H4 (cell line): ENCODE data around the gene GTF3C1. TPM values are rescaled to one million over a fixed set of nuclear protein-coding genes. Genes with fewer than 3 reads are reported as not detected.
"Not testable (repeated sequence)": the region's sequence is repeated elsewhere in the genome, so short reads cannot be mapped to it uniquely, and the experiment has no call there.

Experiments used
- DNase-seq: peaks from one replicate; pipeline ENCODE4 v3.0.0-alpha.2; 2015; ENCODE audit warnings: low spot score
- total RNA-seq: library from RNA; depleted of rRNA; stranded (reverse); fragments of >200 nt; shearing (Covaris generic); gene quantifications from 2 replicates; pipeline ENCODE4 v1.2.3, GENCODE V29; 2014; rRNA removed

GTF3C1 gene, protein sequence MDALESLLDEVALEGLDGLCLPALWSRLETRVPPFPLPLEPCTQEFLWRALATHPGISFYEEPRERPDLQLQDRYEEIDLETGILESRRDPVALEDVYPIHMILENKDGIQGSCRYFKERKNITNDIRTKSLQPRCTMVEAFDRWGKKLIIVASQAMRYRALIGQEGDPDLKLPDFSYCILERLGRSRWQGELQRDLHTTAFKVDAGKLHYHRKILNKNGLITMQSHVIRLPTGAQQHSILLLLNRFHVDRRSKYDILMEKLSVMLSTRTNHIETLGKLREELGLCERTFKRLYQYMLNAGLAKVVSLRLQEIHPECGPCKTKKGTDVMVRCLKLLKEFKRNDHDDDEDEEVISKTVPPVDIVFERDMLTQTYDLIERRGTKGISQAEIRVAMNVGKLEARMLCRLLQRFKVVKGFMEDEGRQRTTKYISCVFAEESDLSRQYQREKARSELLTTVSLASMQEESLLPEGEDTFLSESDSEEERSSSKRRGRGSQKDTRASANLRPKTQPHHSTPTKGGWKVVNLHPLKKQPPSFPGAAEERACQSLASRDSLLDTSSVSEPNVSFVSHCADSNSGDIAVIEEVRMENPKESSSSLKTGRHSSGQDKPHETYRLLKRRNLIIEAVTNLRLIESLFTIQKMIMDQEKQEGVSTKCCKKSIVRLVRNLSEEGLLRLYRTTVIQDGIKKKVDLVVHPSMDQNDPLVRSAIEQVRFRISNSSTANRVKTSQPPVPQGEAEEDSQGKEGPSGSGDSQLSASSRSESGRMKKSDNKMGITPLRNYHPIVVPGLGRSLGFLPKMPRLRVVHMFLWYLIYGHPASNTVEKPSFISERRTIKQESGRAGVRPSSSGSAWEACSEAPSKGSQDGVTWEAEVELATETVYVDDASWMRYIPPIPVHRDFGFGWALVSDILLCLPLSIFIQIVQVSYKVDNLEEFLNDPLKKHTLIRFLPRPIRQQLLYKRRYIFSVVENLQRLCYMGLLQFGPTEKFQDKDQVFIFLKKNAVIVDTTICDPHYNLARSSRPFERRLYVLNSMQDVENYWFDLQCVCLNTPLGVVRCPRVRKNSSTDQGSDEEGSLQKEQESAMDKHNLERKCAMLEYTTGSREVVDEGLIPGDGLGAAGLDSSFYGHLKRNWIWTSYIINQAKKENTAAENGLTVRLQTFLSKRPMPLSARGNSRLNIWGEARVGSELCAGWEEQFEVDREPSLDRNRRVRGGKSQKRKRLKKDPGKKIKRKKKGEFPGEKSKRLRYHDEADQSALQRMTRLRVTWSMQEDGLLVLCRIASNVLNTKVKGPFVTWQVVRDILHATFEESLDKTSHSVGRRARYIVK (N-terminal part only)
- 32.2 and 34.3 TPM in 2 replicates for total RNA-seq

DNA sequence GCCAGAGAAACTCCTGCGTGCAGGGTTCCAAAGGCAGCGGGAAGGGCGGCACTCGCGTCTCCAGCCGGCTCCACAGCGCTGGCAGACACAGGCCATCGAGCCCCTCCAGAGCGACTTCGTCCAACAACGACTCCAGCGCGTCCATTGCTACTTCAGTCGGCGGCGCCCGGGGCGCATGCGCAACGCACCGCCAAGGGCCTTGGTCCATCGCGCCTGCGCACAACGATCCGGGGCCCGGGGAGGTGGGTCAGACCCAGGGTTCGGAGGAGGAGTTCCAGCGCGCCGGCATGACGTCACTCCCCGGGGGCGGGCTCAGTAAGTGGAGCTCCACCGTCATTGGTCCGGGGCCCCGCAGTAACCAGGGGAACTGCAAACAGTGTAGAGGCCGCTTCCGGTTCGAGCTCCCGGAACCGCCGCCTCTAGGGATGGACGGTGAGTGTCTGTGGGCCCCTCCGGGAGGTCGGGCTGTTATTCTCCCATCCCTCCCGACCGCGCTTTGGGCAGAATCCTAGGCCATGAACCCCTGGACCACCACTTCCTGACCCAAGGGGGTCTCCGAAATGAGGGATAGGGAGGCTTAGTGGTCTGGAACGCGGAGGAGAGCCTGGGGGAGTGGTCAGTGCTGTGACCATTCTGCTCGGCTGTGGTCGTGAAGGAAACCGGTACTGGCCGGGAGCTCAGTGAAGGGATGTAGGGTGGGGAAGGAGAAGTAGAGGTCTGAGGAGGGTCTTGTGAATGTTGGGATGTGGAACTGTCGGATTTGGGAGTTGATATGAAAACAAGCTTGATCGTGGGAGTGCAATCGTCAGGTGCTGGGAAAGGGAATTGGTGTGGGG lies at the start of gene GTF3C1, which contains the start of gene KATNIP:
Gene GTF3C1, minus strand, starts transcription at position 168 of the 836 bp plus-strand sequence. Its CDS starts 23 bp downstream, at position 145.
Gene KATNIP, plus strand, starts transcription at position 399 of the 836 bp plus-strand sequence. Its CDS starts 27 bp downstream, at position 426.
- peak; percentile 96 for DNase-seq

DNA sequence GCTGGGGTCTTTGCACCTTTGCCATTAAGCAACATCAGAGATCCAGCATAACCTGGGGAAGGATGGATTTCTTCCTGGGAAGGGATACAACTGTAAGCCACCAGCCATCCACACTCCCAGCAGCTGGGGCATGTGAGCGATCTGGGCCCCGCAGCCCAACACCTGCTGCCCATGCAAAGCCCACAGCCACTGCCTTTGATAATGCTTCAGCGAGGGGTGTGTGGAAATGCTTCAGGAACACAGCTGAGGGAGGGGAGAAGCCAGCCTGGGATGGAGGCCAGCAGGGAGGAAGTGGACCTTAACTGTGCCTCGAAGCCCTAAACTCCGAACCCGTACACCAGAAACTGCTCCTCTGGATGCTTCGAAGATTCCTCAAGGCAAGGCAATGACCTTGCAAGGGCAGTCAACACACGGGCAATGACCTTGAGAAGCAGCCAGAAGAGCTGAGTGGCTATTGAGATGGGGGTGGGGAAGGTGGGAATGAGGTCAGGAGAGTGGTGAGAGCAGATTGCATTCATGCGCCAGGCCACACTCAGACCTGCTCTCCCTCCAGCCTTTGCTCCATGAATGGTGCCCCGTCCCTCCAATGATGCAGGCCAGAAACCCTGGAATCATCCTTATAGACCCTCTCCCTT lies 49.3 kb upstream of the GTF3C1 start:
- no peak for DNase-seq

DNA sequence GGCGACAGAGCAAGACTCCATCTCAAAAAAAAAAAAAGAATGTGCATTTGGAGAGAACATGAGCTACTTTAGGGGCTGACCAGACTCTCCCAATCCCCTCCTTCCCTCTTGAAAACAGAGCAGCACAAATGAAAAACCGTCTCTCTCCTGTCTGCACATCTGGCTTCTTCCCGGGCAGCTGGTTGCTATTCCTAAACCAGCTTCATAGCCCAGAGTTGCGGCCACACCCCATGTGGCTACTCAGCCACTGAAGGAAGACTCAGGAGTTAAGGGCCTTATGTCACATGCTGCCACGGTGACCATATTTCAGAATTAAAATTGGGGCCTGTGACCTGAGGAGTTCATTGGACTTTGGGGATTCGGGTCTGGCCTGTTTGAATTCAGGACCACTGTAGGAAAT lies 48.5 kb upstream of the GTF3C1 start:
- DNase-seq, result no peak

DNA sequence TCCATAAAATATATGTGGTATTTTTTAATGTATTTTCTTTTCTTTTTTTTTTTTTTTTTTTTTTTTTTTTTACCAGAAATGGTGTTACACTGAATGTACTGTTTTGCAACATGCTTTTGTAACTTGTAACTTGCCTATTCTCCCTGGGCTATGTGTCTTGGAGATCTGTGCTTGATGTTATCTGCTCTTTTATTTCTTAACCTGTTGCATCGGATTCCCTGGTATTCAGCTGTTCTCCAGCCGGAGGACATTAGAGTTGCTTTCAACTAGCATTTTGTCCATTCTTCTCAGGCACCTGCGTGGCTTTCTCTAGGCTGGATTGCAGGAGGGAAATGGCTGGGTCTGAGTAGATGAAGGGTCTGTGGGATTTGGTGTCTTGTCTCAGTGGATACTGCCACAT lies 47.6 kb upstream of the GTF3C1 start:
- DNase-seq, result no peak

DNA sequence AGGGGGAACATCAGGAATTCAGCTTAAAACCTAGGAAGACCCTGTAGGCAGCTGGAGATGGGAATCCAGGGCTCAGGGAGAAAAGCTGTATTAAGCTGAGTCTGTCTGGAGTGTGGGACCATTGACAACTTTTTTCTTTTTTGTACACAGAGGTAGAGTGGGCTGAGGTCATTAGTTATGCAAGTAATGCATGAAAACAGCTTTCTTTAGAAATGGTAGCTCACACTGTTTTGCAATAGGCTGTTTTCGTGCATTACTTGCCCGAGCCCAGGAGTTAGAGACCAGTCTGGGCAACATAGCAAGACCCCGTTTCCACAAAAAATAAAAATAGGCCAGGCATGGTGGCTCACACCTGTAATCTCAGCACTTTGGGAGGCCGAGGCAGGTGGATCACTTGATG lies 46.7 kb upstream of the GTF3C1 start:
- no peak for DNase-seq

DNA sequence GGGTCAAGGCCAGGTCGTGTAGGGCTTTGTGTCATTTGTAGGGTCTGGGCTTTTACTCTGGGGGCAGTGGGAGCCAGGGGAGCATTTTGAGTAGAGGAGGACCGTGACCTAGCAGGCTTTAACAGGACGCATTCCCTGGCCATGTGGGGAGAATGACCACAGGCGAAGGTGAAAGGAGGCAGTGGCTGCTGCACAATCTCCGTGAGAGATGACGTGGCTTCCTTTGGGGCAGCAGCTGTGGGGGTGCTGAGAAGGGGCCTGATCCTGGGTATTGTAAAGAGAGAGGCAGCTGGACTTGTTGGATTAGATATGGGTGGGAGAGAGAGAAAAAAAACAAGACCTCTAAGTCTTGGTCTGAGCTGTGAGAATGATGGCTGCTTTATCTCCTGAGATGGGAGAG lies 46.3 kb upstream of the GTF3C1 start:
- DNase-seq, result no peak

DNA sequence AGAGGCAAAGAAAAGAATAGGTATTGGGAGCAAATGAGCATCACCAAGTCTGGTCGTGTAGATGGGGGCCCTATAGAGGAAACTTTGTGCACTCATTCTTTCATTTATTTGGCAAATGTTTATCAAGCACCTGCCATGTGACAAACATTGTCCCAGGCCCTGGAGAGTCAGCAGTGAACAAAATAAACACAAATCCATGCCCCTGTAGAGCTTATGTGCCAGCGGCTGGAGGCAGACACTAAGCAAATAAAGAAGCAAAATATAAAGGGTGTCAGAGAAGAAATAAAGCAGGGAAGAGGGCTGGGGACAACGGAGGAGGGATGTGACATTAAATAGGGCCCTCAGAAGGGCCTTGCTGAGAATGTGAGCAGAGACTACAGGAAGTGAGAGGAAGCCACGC lies 45.8 kb upstream of the GTF3C1 start:
- no peak for DNase-seq

DNA sequence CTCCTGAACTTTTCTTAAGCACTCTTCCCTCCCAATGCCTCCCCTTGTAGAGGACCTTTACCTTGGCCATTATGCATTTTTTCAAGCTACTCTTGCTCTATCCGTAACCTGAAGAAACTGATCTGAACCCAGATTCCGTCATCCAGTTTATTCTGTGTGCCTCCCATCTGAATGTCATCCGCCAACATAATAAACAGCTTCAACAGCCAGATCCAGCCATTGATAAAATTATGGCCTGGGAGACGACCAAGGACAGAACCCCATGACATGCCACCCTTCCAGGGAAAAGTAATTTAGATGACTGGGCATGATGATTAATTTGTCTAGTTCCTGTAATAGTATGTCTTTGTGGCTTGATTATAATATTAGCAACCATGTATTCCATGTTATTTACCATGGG lies 42.1 kb upstream of the GTF3C1 start:
- DNase-seq, result no peak

DNA sequence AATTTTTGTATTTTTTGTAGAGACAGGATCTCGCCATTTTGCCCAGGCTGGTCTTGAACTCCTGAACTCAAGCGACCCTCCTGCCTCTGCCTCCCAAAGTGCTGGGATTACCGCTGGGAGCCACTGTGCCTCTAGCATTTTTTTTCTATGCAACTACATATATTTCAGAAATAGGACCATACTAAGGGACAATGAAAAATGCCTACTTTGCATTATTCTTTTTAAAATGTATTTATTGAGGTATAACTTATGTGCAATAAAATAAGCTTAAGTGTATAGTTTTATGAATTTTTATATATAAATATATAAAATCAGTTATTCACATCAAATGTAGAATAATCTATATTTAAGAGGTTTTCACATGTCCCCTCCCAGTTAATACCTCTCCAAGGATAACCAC lies 38.3 kb upstream of the GTF3C1 start:
- no peak for DNase-seq

DNA sequence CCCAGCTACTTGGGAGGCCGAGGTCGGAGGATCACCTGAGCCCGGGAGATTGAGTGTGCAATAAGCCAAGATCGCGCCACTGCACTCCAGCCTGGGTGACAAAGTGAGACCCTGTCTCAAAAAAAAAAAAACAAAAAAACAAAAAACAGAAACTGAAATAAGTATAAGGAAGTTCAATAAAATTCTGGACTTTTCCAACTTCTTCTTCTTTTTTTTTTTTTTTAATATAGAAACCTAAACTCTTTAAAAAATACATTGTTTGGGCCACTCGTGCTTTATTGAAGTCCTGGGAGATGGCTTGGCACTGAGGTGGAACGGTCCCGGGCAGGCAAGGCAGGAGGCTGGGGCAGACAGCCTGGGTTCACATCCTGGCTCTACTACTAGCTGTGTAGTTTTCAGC lies 37.0 kb upstream of the GTF3C1 start:
- no peak for DNase-seq

DNA sequence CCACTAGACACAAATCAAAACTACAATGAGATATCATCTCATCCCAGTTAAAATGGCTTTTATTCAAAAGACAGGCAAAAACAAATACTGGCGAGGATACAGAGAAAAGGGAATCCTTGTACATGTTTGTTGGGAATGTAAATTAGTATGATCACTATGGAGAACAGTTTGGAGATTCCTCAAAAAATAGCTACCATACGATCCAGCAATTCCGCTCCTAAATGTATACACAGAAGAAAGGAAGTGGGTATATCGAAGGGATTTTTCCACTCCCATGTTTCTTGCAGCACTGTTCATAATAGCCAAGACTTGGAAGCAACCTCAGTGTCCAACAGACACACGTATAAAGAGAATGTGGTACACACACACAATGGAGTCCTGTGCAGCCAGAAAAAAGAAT lies 35.5 kb upstream of the GTF3C1 start:
- no peak for DNase-seq

DNA sequence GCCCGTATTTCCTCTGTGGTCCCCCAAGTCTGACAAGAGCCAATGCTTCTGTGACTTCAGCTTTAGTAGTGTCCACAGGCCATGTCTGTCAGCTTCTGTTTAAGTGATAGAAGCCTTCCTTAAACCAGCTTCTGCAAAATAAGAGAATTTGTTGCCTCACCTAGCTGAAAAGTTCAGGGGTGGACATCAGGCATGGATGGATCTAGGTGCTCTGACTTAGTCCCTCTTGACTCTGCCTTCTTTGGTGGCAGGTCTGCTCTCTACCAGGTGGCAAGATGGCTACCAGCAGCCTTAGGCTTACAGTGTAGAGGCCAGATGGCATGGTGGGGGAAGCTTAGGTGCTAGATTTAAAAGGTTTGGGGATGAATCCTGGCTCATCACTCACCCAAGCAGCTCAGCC lies 33.9 kb upstream of the GTF3C1 start:
- no peak for DNase-seq

DNA sequence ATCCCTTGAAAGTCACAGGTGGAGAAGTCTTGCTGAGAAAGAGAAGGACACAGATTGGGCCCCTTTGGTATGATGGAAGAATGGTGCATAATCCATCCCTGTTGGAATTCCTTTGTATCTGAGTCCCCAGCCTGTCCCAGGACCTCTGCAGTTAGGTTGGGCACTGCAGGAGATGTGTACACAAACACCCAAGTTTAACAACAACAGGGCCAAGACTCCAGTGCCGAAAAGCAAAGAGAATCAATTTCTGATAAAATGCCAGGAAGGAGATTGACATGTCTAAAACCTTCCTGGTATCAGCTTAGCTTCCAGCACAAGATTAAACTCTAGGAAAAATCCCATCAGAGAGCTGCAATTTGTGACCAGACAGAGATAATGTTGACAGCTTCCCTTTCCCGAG lies 33.2 kb upstream of the GTF3C1 start:
- DNase-seq, result no peak

DNA sequence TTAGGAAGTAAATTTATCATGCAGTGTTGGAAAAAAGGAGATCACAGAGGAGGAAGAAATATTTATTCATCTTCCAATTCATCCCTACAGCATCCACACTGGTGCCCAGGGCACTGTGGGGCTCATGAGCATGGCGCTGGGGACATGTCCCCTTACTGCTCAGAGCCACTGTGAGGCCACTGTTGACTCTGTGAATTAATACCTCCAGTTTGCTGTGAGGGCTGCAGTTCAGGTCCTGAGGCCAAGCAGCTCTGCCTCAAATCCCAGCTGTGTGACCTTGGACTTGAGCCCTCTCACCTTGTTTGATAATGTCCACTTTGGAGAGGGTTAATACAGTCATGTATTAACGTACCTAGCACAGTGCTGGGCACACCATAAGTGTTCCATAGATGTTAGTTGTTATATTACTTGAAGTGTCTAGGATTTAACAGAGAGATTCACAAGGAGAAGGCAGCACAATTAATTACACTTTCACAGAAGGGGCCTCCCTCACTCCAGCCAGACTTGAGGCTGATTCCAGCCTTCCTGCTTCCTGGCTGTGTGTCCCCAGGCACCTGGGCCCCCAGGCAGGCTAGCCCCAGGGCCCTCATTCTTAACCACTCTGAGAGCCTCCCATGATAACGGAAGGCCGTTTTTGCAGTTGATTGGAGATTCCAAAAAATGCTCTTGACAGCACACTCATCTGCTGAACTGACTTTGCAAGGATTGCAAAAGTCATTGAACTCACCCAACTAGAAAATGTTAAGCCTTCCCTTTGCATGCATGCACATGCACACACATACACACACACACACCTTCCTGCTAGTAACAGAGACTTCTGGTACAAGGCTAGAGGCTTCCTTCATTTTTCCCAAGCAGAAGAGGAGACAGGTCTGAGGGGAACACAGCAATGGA lies 29.6 kb upstream of the GTF3C1 start:
- DNase-seq, result no peak

DNA sequence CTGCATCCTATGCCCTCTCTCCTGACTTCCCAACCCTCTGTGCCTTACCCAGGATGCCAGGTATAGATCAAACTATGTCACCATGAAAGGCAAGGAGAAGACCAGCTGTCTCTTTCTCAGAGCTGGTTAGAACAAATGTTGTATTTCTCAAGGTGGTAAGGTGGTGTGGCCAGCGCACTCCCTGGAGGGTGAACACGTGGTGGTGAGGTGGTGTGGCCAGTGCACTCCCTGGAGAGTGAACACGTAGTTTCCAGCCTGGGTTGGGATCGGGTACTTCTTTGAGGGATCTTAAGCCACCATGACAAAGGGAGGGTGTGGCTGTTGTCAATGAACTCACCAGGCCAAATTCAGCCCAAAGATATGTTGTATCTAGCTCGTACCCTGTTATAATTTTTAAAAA lies 27.0 kb upstream of the GTF3C1 start:
- no peak for DNase-seq

DNA sequence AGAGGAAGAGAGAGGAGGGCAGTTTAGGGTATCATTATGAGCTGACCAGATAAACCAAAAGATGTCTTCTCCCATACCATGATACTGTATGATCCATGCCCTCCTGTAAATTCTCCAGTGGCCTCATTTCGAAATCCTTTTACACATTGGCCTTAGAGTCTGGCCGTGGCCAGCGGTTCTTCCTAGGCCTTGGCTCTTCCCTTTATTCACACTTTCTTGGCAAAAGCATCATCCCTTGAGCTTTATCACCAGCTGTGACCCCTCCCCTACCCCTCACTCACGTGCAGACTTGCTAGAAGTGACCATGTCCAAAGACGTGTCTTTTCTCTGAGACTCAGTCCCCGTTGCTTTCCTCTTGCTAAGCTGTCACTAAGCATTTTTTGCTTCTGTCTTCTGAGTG lies 23.0 kb upstream of the GTF3C1 start:
- DNase-seq, result no peak

DNA sequence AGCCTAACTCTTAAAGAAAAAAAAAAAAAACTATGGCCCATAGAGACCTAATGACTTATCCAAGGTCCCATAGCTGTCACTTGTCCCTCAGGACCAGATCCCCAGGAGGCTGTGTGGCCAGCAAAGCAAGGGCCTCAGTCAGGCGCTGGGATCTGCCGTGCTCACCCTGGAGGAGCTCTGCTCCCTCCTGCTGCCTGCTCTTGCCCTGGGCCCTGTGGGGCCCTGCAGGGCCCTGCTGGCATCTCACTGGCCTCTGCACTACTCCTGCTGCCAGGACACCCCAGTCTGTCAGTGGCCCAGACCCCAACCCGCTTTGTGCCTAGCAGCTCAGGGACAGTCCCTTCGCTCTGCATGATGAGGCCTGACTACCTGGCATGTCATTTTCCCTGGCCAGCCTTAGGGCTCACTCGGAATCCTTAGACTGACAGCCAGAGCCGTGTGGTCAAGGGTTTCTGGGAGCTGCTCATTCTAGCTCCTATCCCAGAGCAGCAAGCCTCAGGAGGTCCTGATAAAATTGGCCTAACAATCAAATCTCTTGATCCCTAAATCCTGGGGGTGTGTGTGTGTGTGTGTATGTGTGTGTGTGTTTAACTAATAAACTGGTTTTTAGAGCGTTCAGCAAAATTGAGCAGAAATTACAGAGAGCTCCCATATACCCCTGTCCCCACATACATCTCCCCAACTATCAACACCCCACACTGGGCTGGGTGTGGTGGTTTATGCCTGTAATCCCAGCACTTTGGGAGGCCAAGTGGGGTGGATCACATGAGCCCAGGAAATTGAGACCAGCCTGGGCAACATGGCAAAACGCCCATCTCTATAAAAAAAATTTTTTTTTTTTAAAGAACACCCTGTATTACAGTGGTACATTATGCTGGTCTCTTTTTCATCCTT lies 22.0 kb upstream of the GTF3C1 start:
- no peak for DNase-seq

DNA sequence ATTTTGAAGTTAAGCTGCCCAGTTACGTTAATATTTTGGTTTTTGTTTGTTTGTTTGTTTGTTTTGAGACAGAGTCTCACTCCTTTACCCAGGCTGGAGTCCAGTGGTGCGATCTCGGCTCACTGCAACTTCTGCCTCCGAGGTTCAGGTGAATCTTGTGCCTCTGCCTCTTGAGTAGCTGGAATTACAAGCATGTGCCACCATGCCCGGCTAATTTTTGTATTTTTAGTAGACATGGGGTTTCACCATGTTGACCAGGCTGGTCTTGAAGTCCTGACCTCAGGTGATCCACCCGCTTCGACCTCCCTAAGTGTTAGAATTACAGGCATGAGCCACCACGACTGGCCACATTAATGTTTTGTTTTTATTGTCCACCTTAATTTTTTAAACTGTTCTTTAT lies 21.3 kb upstream of the GTF3C1 start:
- DNase-seq, result not testable (repeated sequence)
